OCI-LY1 (cell line): ENCODE measurements around the gene SMAD4.
"Not testable (repeated sequence)": the region's sequence is repeated elsewhere in the genome, so short reads cannot be mapped to it uniquely, and the experiment has no call there.

ENCODE experiments used
- H2AFZ ChIP-seq: fragments of 200-600 bp; sonication (generic), shearing (Covaris generic); 2 replicates; pipeline ENCODE4 v1.6.0; 2014; ENCODE audit warnings: antibody characterized with exemption, mild to moderate bottlenecking, low read length
- H3F3A ChIP-seq: fragments of 200-600 bp; sonication (generic), shearing (Covaris generic); 2 replicates; pipeline ENCODE4 v1.6.0; 2014; ENCODE audit warnings: mild to moderate bottlenecking, antibody characterized with exemption, low read length, moderate library complexity; ENCODE audit not compliant: insufficient read depth
- H3K27ac ChIP-seq: fragments of 200-600 bp; sonication (generic); 2 replicates; pipeline ENCODE4 v1.5.1; 2014; ENCODE audit warnings: low read length, mixed run types, mild to moderate bottlenecking, low read depth; ENCODE audit not compliant: poor library complexity, severe bottlenecking
- H3K27me3 ChIP-seq: fragments of 200-600 bp; sonication (generic); 2 replicates; pipeline ENCODE4 v1.6.0; 2014; ENCODE audit warnings: antibody characterized with exemption, mild to moderate bottlenecking, low read length, moderate library complexity; ENCODE audit not compliant: insufficient read depth
- H3K36me3 ChIP-seq: fragments of 200-600 bp; sonication (generic); 2 replicates; pipeline ENCODE4 v1.6.1; 2014; ENCODE audit warnings: mild to moderate bottlenecking, antibody characterized with exemption, low read length, moderate library complexity, mixed read lengths; ENCODE audit not compliant: insufficient read depth
- H3K4me1 ChIP-seq: fragments of 200-600 bp; sonication (generic); 2 replicates; pipeline ENCODE4 v1.5.1; 2014; ENCODE audit warnings: mild to moderate bottlenecking, low read length, moderate library complexity; ENCODE audit not compliant: insufficient read depth, severe bottlenecking
- H3K4me2 ChIP-seq: fragments of 200-600 bp; sonication (generic), shearing (Covaris generic); 2 replicates; pipeline ENCODE4 v1.6.1; 2014; ENCODE audit warnings: low read length
- H3K4me3 ChIP-seq: fragments of 200-600 bp; sonication (generic); 2 replicates; pipeline ENCODE4 v1.5.1; 2014; ENCODE audit warnings: low read length, low read depth, mild to moderate bottlenecking, mixed read lengths; ENCODE audit not compliant: poor library complexity, severe bottlenecking
- H3K79me2 ChIP-seq: fragments of 200-600 bp; shearing (Covaris generic); 2 replicates; pipeline ENCODE4 v1.6.1; 2016; ENCODE audit warnings: mixed run types, low read length, mixed read lengths; ENCODE audit not compliant: insufficient read depth
- H3K9ac ChIP-seq: fragments of 200-600 bp; sonication (generic), shearing (Covaris generic); 2 replicates; pipeline ENCODE4 v1.6.1; 2014; ENCODE audit warnings: mild to moderate bottlenecking, low read length, mixed read lengths
- H3K9me2 ChIP-seq: fragments of 200-600 bp; sonication (generic), shearing (Covaris generic); 2 replicates; pipeline ENCODE4 v1.6.1; 2014; ENCODE audit warnings: low read depth, mild to moderate bottlenecking, low read length, mixed read lengths
- H3K9me3 ChIP-seq: fragments of 200-600 bp; shearing (Covaris generic); 2 replicates; pipeline ENCODE4 v1.6.1; 2014; ENCODE audit warnings: low read length, mixed read lengths
- H4K20me1 ChIP-seq: fragments of 200-600 bp; sonication (generic), shearing (Covaris generic); 2 replicates; pipeline ENCODE4 v1.6.0; 2016; ENCODE audit warnings: mild to moderate bottlenecking, low read length; ENCODE audit not compliant: insufficient read depth
- CTCF ChIP-seq: fragments of 200-600 bp; sonication (generic), shearing (Covaris generic); IDR thresholded peaks from 2 replicates; pipeline ENCODE4 v1.5.1; 2017; ENCODE audit warnings: mild to moderate bottlenecking, antibody characterized with exemption, low read length, moderate library complexity, mixed read lengths
- EZH2 ChIP-seq: fragments of 200-600 bp; sonication (generic), shearing (Covaris generic); IDR thresholded peaks from 2 replicates; pipeline ENCODE4 v1.8.0; 2017; ENCODE audit warnings: borderline replicate concordance, mixed run types, mild to moderate bottlenecking, antibody characterized with exemption, low read length, moderate library complexity, mixed read lengths

The SMAD4 gene

DNA sequence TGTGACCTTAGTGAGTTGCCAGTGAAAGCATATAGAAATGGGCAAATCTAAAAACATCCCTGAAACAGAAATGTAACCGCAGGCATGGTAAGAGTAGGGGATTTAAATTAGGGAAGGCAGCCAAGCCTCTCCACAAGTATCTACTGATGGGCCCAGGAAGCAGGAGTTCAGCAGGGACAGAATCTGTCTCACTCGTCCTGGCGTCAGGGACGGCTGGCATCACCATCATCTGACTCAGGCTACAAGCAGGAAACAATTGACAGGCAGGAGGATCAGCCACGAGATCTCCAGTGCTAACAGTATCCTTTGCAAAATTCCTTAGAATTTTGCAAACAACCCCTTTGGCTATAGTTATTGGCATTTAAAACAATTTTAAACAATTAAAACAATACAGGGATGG lies 61.3 kb downstream of the SMAD4 start:
- Histone ChIP-seq H3K4me3 (no peak overlapping the region), H3K79me2 (no peaks in the 10 kb centered on the region), H2AFZ (no peak overlapping the region), H3K27me3 (no peaks in the 10 kb centered on the region), H3K4me1 (no peaks in the 10 kb centered on the region), H3K36me3 (peaks cover 8% of the 10 kb centered on the region; the same call in 1 of the 2 replicates), H3K9ac (no peak overlapping the region), H4K20me1 (no peaks in the 10 kb centered on the region), H3F3A (no peaks in the 10 kb centered on the region), H3K4me2 (no peak overlapping the region), H3K9me2 (no peaks in the 10 kb centered on the region), H3K27ac (no peak overlapping the region), H3K9me3 (peaks cover 11% of the 10 kb centered on the region)
- no peak for TF ChIP-seq CTCF
- TF ChIP-seq EZH2: no peak

- no peak overlapping the region for H3K27ac ChIP-seq
- no peak for TF ChIP-seq CTCF
- no peak for TF ChIP-seq EZH2
- H3K27me3 ChIP-seq: no peaks in the 10 kb centered on the region
- H3K79me2 ChIP-seq: no peaks in the 10 kb centered on the region
- no peak overlapping the region for H3K4me2 ChIP-seq
- no peak overlapping the region for H2AFZ ChIP-seq
- no peaks in the 10 kb centered on the region for H3F3A ChIP-seq
- no peaks in the 10 kb centered on the region for H3K4me1 ChIP-seq
- H3K4me3 ChIP-seq: no peak overlapping the region
- no peak overlapping the region for H3K9ac ChIP-seq
- no peaks in the 10 kb centered on the region for H3K9me2 ChIP-seq
- no peaks in the 10 kb centered on the region for H4K20me1 ChIP-seq
- H3K9me3 ChIP-seq: peaks cover 11% of the 10 kb centered on the region
- no peaks in the 10 kb centered on the region for H3K36me3 ChIP-seq
Measured at GRCh38 chr18:51092117-51092516, 62.1 kb downstream of the SMAD4 start.

DNA sequence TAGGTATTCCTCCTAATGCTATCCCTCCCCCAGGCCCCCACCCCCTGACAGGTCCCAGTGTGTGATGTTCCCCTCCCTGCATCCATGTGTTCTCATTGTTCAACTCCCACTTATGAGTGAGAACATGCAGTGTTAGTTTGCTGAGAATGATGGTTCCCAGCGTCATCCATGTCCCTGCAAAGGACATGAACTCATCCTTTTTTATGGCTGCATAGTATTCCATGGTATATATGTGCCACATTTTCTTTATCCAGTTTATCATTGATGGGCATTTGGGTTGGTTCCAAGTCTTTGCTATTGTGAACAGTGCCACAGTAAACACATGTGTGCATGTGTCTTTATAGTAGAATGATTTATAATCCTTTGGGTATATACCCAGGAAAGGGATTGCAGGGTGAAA lies 63.0 kb downstream of the SMAD4 start:
- not testable (repeated sequence) for H3K36me3 ChIP-seq, H3K4me3 ChIP-seq, H2AFZ ChIP-seq, H3K4me2 ChIP-seq, H3K27me3 ChIP-seq, H4K20me1 ChIP-seq, H3K27ac ChIP-seq, H3K9ac ChIP-seq, H3K79me2 ChIP-seq, H3K4me1 ChIP-seq, H3K9me3 ChIP-seq, H3F3A ChIP-seq, H3K9me2 ChIP-seq

GRCh38 chr18:51097021-51097822 lies 67.2 kb downstream of the SMAD4 start:
- no peaks in the 10 kb centered on the region for H3K9me2 ChIP-seq
- H3K27me3 ChIP-seq: no peaks in the 10 kb centered on the region
- no peak overlapping the region for H3K9ac ChIP-seq
- H3F3A ChIP-seq: no peaks in the 10 kb centered on the region
- no peaks in the 10 kb centered on the region for H4K20me1 ChIP-seq
- H3K27ac ChIP-seq: no peak overlapping the region
- H3K4me2 ChIP-seq: no peak overlapping the region
- no peaks in the 10 kb centered on the region for H3K79me2 ChIP-seq
- peaks cover 2% of the 10 kb centered on the region; the same call in 1 of the 2 replicates for H3K9me3 ChIP-seq
- H2AFZ ChIP-seq: no peak overlapping the region
- no peaks in the 10 kb centered on the region for H3K4me1 ChIP-seq
- H3K36me3 ChIP-seq: no peaks in the 10 kb centered on the region
- H3K4me3 ChIP-seq: no peak overlapping the region
- TF ChIP-seq EZH2 (no peak), CTCF (no peak)
